ENCODE data around the gene DBI. TPM values are rescaled to one million over a fixed set of nuclear protein-coding genes. Genes with fewer than 3 reads are reported as not detected.

The DBI gene
- total and polyA plus RNA-seq, 2 of the 13 experiments (the other 11 are each of a cell fraction or from before 2014, with no cell fraction given) = 330 to 659 TPM

GRCh38 chr2:119366161-119366648 lies 572 bp upstream of the DBI start (continued):
- no peak for TF ChIP-seq ZNF674 (CRISPR knock-in tag; IDR thresholded peaks at IDR 0.05; ENCODE audit: low read depth)
- no peak for TF ChIP-seq DZIP1 (CRISPR knock-in tag; IDR thresholded peaks at IDR 0.05)
- TF ChIP-seq XRCC5 (optimal IDR thresholded peaks at IDR 0.05; ENCODE audit: low read length) = no peak
- no peak for TF ChIP-seq ZNF670 (CRISPR knock-in tag; IDR thresholded peaks at IDR 0.05; ENCODE audit: borderline replicate concordance)
- peak; percentile 70; the same call in 1 of the 2 replicates for TF ChIP-seq ZNF30 (CRISPR knock-in tag; IDR thresholded peaks at IDR 0.05)
- no peak for TF ChIP-seq ZFP37 (CRISPR knock-in tag; IDR thresholded peaks at IDR 0.05; ENCODE audit: borderline replicate concordance)
- no peak for TF ChIP-seq MZF1 (CRISPR knock-in tag; IDR thresholded peaks at IDR 0.05; ENCODE audit: borderline replicate concordance)
- TF ChIP-seq ZNF101 (CRISPR knock-in tag; IDR thresholded peaks at IDR 0.05; ENCODE audit: borderline replicate concordance, low read depth) = no peak
- TF ChIP-seq ZNF841 (CRISPR knock-in tag; IDR thresholded peaks at IDR 0.05; ENCODE audit: borderline replicate concordance) = no peak
- TF ChIP-seq SNAPC4 (CRISPR knock-in tag; IDR thresholded peaks at IDR 0.05) = peak; percentile 84; the same call in 1 of the 2 replicates
- TF ChIP-seq ESRRA (CRISPR knock-in tag; IDR thresholded peaks at IDR 0.05; ENCODE audit: low read depth) = no peak; the same call in 1 of the 2 replicates
- no peak for TF ChIP-seq FOXO1 (CRISPR knock-in tag; IDR thresholded peaks at IDR 0.05)
- TF ChIP-seq ZNF468 (CRISPR knock-in tag; IDR thresholded peaks at IDR 0.05) = no peak
- TF ChIP-seq ZNF337 (CRISPR knock-in tag; IDR thresholded peaks at IDR 0.05; ENCODE audit: borderline replicate concordance, low read depth) = no peak
- no peak for TF ChIP-seq ERF (CRISPR knock-in tag; IDR thresholded peaks at IDR 0.05)
- no peak for TF ChIP-seq SRY (CRISPR knock-in tag; IDR thresholded peaks at IDR 0.05)
- TF ChIP-seq ZNF709 (CRISPR knock-in tag; IDR thresholded peaks at IDR 0.05) = no peak
- TF ChIP-seq ZNF780A (CRISPR knock-in tag; IDR thresholded peaks at IDR 0.05) = no peak
- TF ChIP-seq PRDM10 (CRISPR knock-in tag; IDR thresholded peaks at IDR 0.05; ENCODE audit: low read depth) = no peak
- peak; percentile 68 for TF ChIP-seq FOXA3 (CRISPR knock-in tag; IDR thresholded peaks at IDR 0.05)

Data from HepG2 (cell line).